SK-N-SH (cell line): ENCODE data around the gene LRRK2. TPM values are rescaled to one million over a fixed set of nuclear protein-coding genes. Genes with fewer than 3 reads are reported as not detected.

Source experiments
- CTCF ChIA-PET: fragments of 300-600, 350-600 bp; formaldehyde crosslinking; extraction: SDS; loops from one replicate; lab custom pipeline; 2021; lab: Yijun Ruan, JAX
- POLR2A ChIA-PET: fragments of 350-600 bp; sonication (Branson Sonifier 250); formaldehyde crosslinking; extraction: SDS; loops from one replicate; lab custom pipeline; 2020; ENCODE audit warnings: antibody characterized with exemption, inconsistent platforms; lab: Yijun Ruan, JAX
- DNase-seq: peaks from one replicate; pipeline ENCODE4 v3.0.0; 2012
- H2AFZ ChIP-seq: fragments of 200-600 bp; sonication (generic); 2 replicates; pipeline ENCODE4 v1.8.1; 2016; ENCODE audit warnings: antibody characterized with exemption, mild to moderate bottlenecking, low read depth
- H3F3A ChIP-seq: fragments of 200-600 bp; sonication (generic); replicated peaks from 2 replicates; pipeline ENCODE3; 2016; ENCODE audit warnings: antibody characterized with exemption, mild to moderate bottlenecking; ENCODE audit not compliant: insufficient read depth
- H3K27ac ChIP-seq, 2 experiments: fragments of 200-500 bp in 1 of 2; fragments of 200-600 bp in 1 of 2; sonication (Bioruptor generic) in 1 of 2; sonication (generic), shearing (Covaris generic) in 1 of 2; 2 replicates each; pipeline versions ENCODE4 v1.5.1 to v1.6.1; 2014 to 2016; ENCODE audit warnings: low read depth in 2 of 2, inconsistent platforms in 1 of 2, low read length in 1 of 2, mild to moderate bottlenecking in 1 of 2, mixed read lengths in 1 of 2
- H3K27me3 ChIP-seq: fragments of 200-600 bp; sonication (generic), shearing (Covaris generic); 2 replicates; pipeline ENCODE4 v1.6.1; 2016; ENCODE audit warnings: mixed run types; ENCODE audit not compliant: insufficient read depth
- H3K36me3 ChIP-seq, 2 experiments: fragments of 200-500 bp in 1 of 2; fragments of 200-600 bp in 1 of 2; sonication (Bioruptor generic) in 1 of 2; sonication (generic) in 1 of 2; replicated peaks in 1 of 2; 2 replicates each; pipeline versions ENCODE3 to v1.5.1; 2014 to 2016; ENCODE audit warnings: low read length in 1 of 2, mild to moderate bottlenecking in 1 of 2; ENCODE audit not compliant: insufficient read depth in 2 of 2, control insufficient read depth in 1 of 2
- H3K4me1 ChIP-seq, 2 experiments: fragments of 200-500 bp in 1 of 2; fragments of 200-600 bp in 1 of 2; sonication (Bioruptor generic) in 1 of 2; sonication (generic), shearing (Covaris generic) in 1 of 2; 2 replicates each; pipeline versions ENCODE4 v1.5.1 to v1.6.1; 2014 to 2016; ENCODE audit warnings: low read depth in 1 of 2, low read length in 1 of 2, mixed run types in 1 of 2; ENCODE audit not compliant: insufficient read depth in 2 of 2, control insufficient read depth in 1 of 2
- H3K4me2 ChIP-seq: fragments of 200-600 bp; sonication (generic), shearing (Covaris generic); 2 replicates; pipeline ENCODE4 v1.6.1; 2017; ENCODE audit warnings: mixed run types
- H3K4me3 ChIP-seq, 2 experiments: fragments of 200-500 bp in 1 of 2; fragments of 200-600 bp in 1 of 2; sonication (Bioruptor generic) in 1 of 2; sonication (generic), shearing (Covaris generic) in 1 of 2; 2 replicates each; pipeline versions ENCODE4 v1.5.1 to v1.8.1; 2014 to 2016; ENCODE audit warnings: low read depth in 2 of 2, inconsistent platforms in 1 of 2, low read length in 1 of 2, mild to moderate bottlenecking in 1 of 2, mixed read lengths in 1 of 2, moderate library complexity in 1 of 2
- H3K79me2 ChIP-seq: fragments of 200-600 bp; sonication (generic); 2 replicates; pipeline ENCODE4 v1.8.1; 2017; ENCODE audit warnings: mild to moderate bottlenecking; ENCODE audit not compliant: insufficient read depth
- H3K9ac ChIP-seq: fragments of 200-600 bp; sonication (generic); 2 replicates; pipeline ENCODE4 v1.6.1; 2017; ENCODE audit warnings: mixed run types
- H3K9me2 ChIP-seq: fragments of 200-600 bp; sonication (generic); 2 replicates; pipeline ENCODE4 v1.6.1; 2017; ENCODE audit warnings: mixed run types
- H3K9me3 ChIP-seq: fragments of 200-600 bp; sonication (generic); 2 replicates; pipeline ENCODE4 v1.6.1; 2017; ENCODE audit warnings: mixed run types, mild to moderate bottlenecking, moderate library complexity
- H4K20me1 ChIP-seq: fragments of 200-600 bp; sonication (generic); 2 replicates; pipeline ENCODE4 v1.6.1; 2017; ENCODE audit warnings: mild to moderate bottlenecking, mixed run types; ENCODE audit not compliant: insufficient read depth
- FOSL2 ChIP-seq: IDR thresholded peaks from 2 replicates; pipeline ENCODE4 v1.4.0; 2012; ENCODE audit warnings: low read depth, mild to moderate bottlenecking, moderate library complexity, borderline replicate concordance
- FOXJ3 ChIP-seq: sonication (generic); formaldehyde crosslinking; IDR thresholded peaks from 2 replicates; pipeline ENCODE4 v1.5.1; 2020; ENCODE audit warnings: mild to moderate bottlenecking, missing genetic modification reagents
- GATA2 ChIP-seq: sonication (generic); formaldehyde crosslinking; IDR thresholded peaks from 2 replicates; pipeline ENCODE4 v1.5.0; 2020; ENCODE audit warnings: mild to moderate bottlenecking, missing genetic modification reagents
- JUND ChIP-seq: IDR thresholded peaks from 2 replicates; pipeline ENCODE4 v1.4.0; 2012
- MAX ChIP-seq: IDR thresholded peaks from 2 replicates; pipeline ENCODE4 v1.4.0; 2012; ENCODE audit warnings: low read depth
- MEF2A ChIP-seq: IDR thresholded peaks from 2 replicates; pipeline ENCODE4 v1.4.0; 2012; ENCODE audit warnings: low read depth, borderline replicate concordance
- NFIC ChIP-seq: IDR thresholded peaks from 2 replicates; pipeline ENCODE4 v1.4.0; 2012; ENCODE audit warnings: borderline replicate concordance
- NRF1 ChIP-seq: IDR thresholded peaks from 2 replicates; pipeline ENCODE4 v1.6.1; 2012; ENCODE audit warnings: low read depth, mild to moderate bottlenecking, low read length
- PBX3 ChIP-seq: IDR thresholded peaks from 2 replicates; pipeline ENCODE4; 2012
- REST ChIP-seq: IDR thresholded peaks from 2 replicates; pipeline ENCODE4 v1.6.1; 2012; ENCODE audit warnings: mild to moderate bottlenecking, low read depth, low read length, moderate library complexity
- SIN3A ChIP-seq: IDR thresholded peaks from 2 replicates; pipeline ENCODE4 v1.6.1; 2012; ENCODE audit warnings: low read depth, mild to moderate bottlenecking, low read length, moderate library complexity, borderline replicate concordance
- USF1 ChIP-seq: IDR thresholded peaks from 2 replicates; pipeline ENCODE4 v1.4.0; 2012; ENCODE audit warnings: low read depth, borderline replicate concordance
- YY1 ChIP-seq: IDR thresholded peaks from 2 replicates; pipeline ENCODE4 v1.4.0; 2012; ENCODE audit warnings: low read depth, mild to moderate bottlenecking
- WGBS: methylation state at CpG from one replicate; pipeline ENCODE4 v1.1.6; 2017; ENCODE audit warnings: low lambda C conversion rate; 5-methylcytosine and 5-hydroxymethylcytosine counted together
- polyA plus RNA-seq, 3 experiments: library from polyadenylated mRNA; depleted of rRNA; stranded (reverse); fragments of >200 nt; gene quantifications; 2 replicates each; pipeline ENCODE4 v1.2.3, GENCODE V29; 2012

The LRRK2 gene
- polyA plus RNA-seq, 1 of the 3 experiments (the other 2 are of a cell fraction) = 0.08 TPM

GRCh38 chr12:40281791-40282364 lies 57.1 kb downstream of the LRRK2 start:
- H3K9ac ChIP-seq = no peak overlapping the region
- no peaks in the 10 kb centered on the region for H3K9me3 ChIP-seq
- no peaks in the 10 kb centered on the region for H3K27me3 ChIP-seq
- no peaks in the 10 kb centered on the region for H3F3A ChIP-seq
- no peak overlapping the region for H2AFZ ChIP-seq
- TF ChIP-seq GATA2 (CRISPR knock-in tag) (no peak), MAX (no peak), NRF1 (no peak), REST (no peak), YY1 (no peak), MEF2A (no peak)
- H4K20me1 ChIP-seq = no peaks in the 10 kb centered on the region
- no peaks in the 10 kb centered on the region for H3K79me2 ChIP-seq
- no peaks in the 10 kb centered on the region for H3K4me1 ChIP-seq
- ChIA-PET CTCF (interaction anchor here (0.6 kb wide), 1 partner anchor 96 kb away, joined by 3 read pairs; no protein-coding TSS in a partner anchor), POLR2A (no interaction called here)
- H3K4me2 ChIP-seq = no peak overlapping the region
- no peak overlapping the region for H3K27ac ChIP-seq
- WGBS = 54% methylated on average over 1 of the region's 1 CpG
- no peak overlapping the region for H3K4me3 ChIP-seq
- no peaks in the 10 kb centered on the region for H3K36me3 ChIP-seq
- H3K9me2 ChIP-seq = no peaks in the 10 kb centered on the region
- no peak for DNase-seq

GRCh38 chr12:40286583-40286982 lies 61.8 kb downstream of the LRRK2 start:
- TF ChIP-seq NRF1 = no peak
- TF ChIP-seq FOSL2 = no peak
- no peak for TF ChIP-seq SIN3A
- TF ChIP-seq JUND = no peak
- no peak for TF ChIP-seq FOXJ3 (CRISPR knock-in tag)
- no peak for TF ChIP-seq NFIC
- TF ChIP-seq USF1 = no peak
- no peak for TF ChIP-seq PBX3
- H3K9me2 ChIP-seq = no peaks in the 10 kb centered on the region
- no peaks in the 10 kb centered on the region for H4K20me1 ChIP-seq
- no peaks in the 10 kb centered on the region for H3K27me3 ChIP-seq
- H3K4me2 ChIP-seq = no peak overlapping the region
- H3F3A ChIP-seq = no peaks in the 10 kb centered on the region
- H3K27ac ChIP-seq = no peak overlapping the region
- no peak overlapping the region for H3K4me3 ChIP-seq
- no peaks in the 10 kb centered on the region for H3K36me3 ChIP-seq
- no peak for DNase-seq
- H3K9ac ChIP-seq = no peak overlapping the region
- no peaks in the 10 kb centered on the region for H3K4me1 ChIP-seq
- no peaks in the 10 kb centered on the region for H3K79me2 ChIP-seq
- H2AFZ ChIP-seq = no peak overlapping the region
- H3K9me3 ChIP-seq = no peaks in the 10 kb centered on the region
- CTCF ChIA-PET = no interaction called here
- POLR2A ChIA-PET = no interaction called here
